ENCODE data around the gene CIAO3. TPM values are rescaled to one million over a fixed set of nuclear protein-coding genes. Genes with fewer than 3 reads are reported as not detected.
A peak's percentile ranks its signal among the peaks of the same experiment; 100 is the strongest.

CIAO3 gene
- total and polyA plus RNA-seq, 8 donors, result 11.1 to 72.9 (median 16.3) TPM

- no peaks in the 10 kb centered on the region for H3K27me3 ChIP-seq
- DNase-seq, result no peak
- 77 to 83% methylated on average over 31 to 32 of the region's 32 CpGs for WGBS, 2 donors
- ATAC-seq, result no peak
- no peak overlapping the region for H3K27ac ChIP-seq
- H3K9me3 ChIP-seq, result no peaks in the 10 kb centered on the region
- TF ChIP-seq CTCF (IDR thresholded peaks at IDR 0.05), result no peak
- no peak overlapping the region for H3K4me3 ChIP-seq
- intact Hi-C loops (cut with DNase I), result loop anchor here in 1 of 3 donors (10.0 kb wide), 1 partner anchor 337 kb away; no protein-coding TSS in a partner anchor
- FAIRE-seq, result no peak
- H3K4me1 ChIP-seq, result peaks cover 6 to 28% (median 21%) of the 10 kb centered on the region in 3 donors
- H3K36me3 ChIP-seq, result no peaks in the 10 kb centered on the region
Observed at GRCh38 chr16:717450-718245, 23.1 kb downstream of the CIAO3 start.

GRCh38 chr16:716768-717325, 23.9 kb downstream of the CIAO3 start:
- DNase-seq (no peak), ATAC-seq (no peak), FAIRE-seq (no peak)
- 86 to 87% methylated on average over 29 of the region's 29 CpGs for WGBS, 2 donors
- Histone ChIP-seq H3K27ac (peak overlapping the region; percentile 5 to 68 (median 44)), H3K4me1 (peaks cover 6 to 28% (median 21%) of the 10 kb centered on the region in 3 donors), H3K4me3 (peak overlapping the region in 1 of 4 donors; percentile 89), H3K27me3 (no peaks in the 10 kb centered on the region), H3K36me3 (no peaks in the 10 kb centered on the region), H3K9me3 (no peaks in the 10 kb centered on the region)
- TF ChIP-seq CTCF (IDR thresholded peaks at IDR 0.05), result no peak
- intact Hi-C loops (cut with DNase I), result loop anchor here in 1 of 3 donors (10.0 kb wide), 1 partner anchor 338 kb away; no protein-coding TSS in a partner anchor

GRCh38 chr16:716200-716568, 24.6 kb downstream of the CIAO3 start:
- no peak for TF ChIP-seq CTCF (IDR thresholded peaks at IDR 0.05)
- DNase-seq (peak in 4 of 6 donors; percentile 68 to 83 (median 74)), ATAC-seq (peak in 2 of 4 donors; percentile 26 to 34), FAIRE-seq (no peak)
- Histone ChIP-seq H3K36me3 (no peaks in the 10 kb centered on the region), H3K27me3 (peaks cover 0 to 4% (median 0%) of the 10 kb centered on the region in 4 donors), H3K27ac (peak overlapping the region; percentile 44 to 68 (median 52)), H3K9me3 (no peaks in the 10 kb centered on the region), H3K4me3 (peak overlapping the region in 3 of 4 donors; percentile 56 to 89 (median 67)), H3K4me1 (peaks cover 6 to 23% (median 18%) of the 10 kb centered on the region in 3 donors)
- 12 to 15% methylated on average over 12 of the region's 12 CpGs for WGBS, 2 donors
- intact Hi-C loops (cut with DNase I), result loop anchor here in 1 of 3 donors (10.0 kb wide), 1 partner anchor 339 kb away; no protein-coding TSS in a partner anchor

GRCh38 chr16:715477-716199, 25.2 kb downstream of the CIAO3 start:
- peak in 1 of 6 donors; percentile 78 for DNase-seq
- WGBS, 2 donors, result 3% methylated on average over 48 to 74 of the region's 74 CpGs
- ATAC-seq, result peak in 3 of 4 donors; percentile 2 to 10 (median 3)
- H3K4me3 ChIP-seq, result peak overlapping the region; percentile 56 to 89 (median 68)
- peak overlapping the region; percentile 36 to 60 (median 50) for H3K27ac ChIP-seq
- no peak for FAIRE-seq
- no peaks in the 10 kb centered on the region for H3K36me3 ChIP-seq
- peaks cover 0 to 9% (median 0%) of the 10 kb centered on the region in 4 donors for H3K27me3 ChIP-seq
- H3K4me1 ChIP-seq, result peaks cover 6 to 23% (median 18%) of the 10 kb centered on the region in 3 donors
- no peaks in the 10 kb centered on the region for H3K9me3 ChIP-seq
- no peak for TF ChIP-seq CTCF (IDR thresholded peaks at IDR 0.05)
- intact Hi-C loops (cut with DNase I), result loop anchor here in 2 of 3 donors (2.0 to 10.0 kb wide), 2 partner anchors 71 to 339 kb away; no protein-coding TSS in a partner anchor

Data from pancreas (tissue), 10 donors.